Stimulated activated CD4-positive, alpha-beta T cell treated with anti-CD3 and anti-CD28 coated beads, Interleukin-2, amount 100 ng/mL, for 4 hours (primary cell): ENCODE data around the gene FMR1NB.

Source experiments
- DNase-seq: peaks from one replicate; pipeline ENCODE4 v3.0.0-alpha.2; 2020; ENCODE audit warnings: low read depth

FMR1NB gene

GRCh38 chrX:147981038-147981752, at the start of gene FMR1NB:
TSS of gene FMR1NB (plus strand) at chrX:147981337. CDS start at chrX:147981403, 66 bp downstream.
- DNase-seq: no peak

- DNase-seq: no peak
Measured at GRCh38 chrX:147933815-147934214, 47.3 kb upstream of the FMR1NB start.

GRCh38 chrX:147935156-147935758, 45.9 kb upstream of the FMR1NB start:
- no peak for DNase-seq

GRCh38 chrX:147945286-147945685, 35.9 kb upstream of the FMR1NB start:
- DNase-seq: no peak

GRCh38 chrX:147948531-147948930, 32.6 kb upstream of the FMR1NB start:
- no peak for DNase-seq

- DNase-seq: no peak
Measured at GRCh38 chrX:147950352-147950751, 30.8 kb upstream of the FMR1NB start.

GRCh38 chrX:147953976-147954375, 27.2 kb upstream of the FMR1NB start:
- DNase-seq: no peak

GRCh38 chrX:147957291-147957690, 23.8 kb upstream of the FMR1NB start:
- no peak for DNase-seq

- DNase-seq: no peak
Measured at GRCh38 chrX:147958291-147958690, 22.8 kb upstream of the FMR1NB start.

- DNase-seq: no peak
Measured at GRCh38 chrX:147960722-147961121, 20.4 kb upstream of the FMR1NB start.

GRCh38 chrX:147962476-147962875, 18.7 kb upstream of the FMR1NB start:
- DNase-seq: no peak

GRCh38 chrX:147978931-147979330, 2.2 kb upstream of the FMR1NB start:
- no peak for DNase-seq

- DNase-seq: no peak
Measured at GRCh38 chrX:148020329-148020728, 39.2 kb downstream of the FMR1NB start.

- DNase-seq: no peak
Measured at GRCh38 chrX:148024425-148025148, 43.5 kb downstream of the FMR1NB start.

- no peak for DNase-seq
Measured at GRCh38 chrX:148035380-148035779, 54.2 kb downstream of the FMR1NB start.

GRCh38 chrX:148037020-148037419, 55.9 kb downstream of the FMR1NB start:
- DNase-seq: no peak

- no peak for DNase-seq
Measured at GRCh38 chrX:148043271-148043855, 62.2 kb downstream of the FMR1NB start.

- no peak for DNase-seq
Measured at GRCh38 chrX:148047200-148047599, 66.1 kb downstream of the FMR1NB start.

- DNase-seq: no peak
Measured at GRCh38 chrX:148049441-148049840, 68.3 kb downstream of the FMR1NB start.

GRCh38 chrX:148051973-148052372, 70.8 kb downstream of the FMR1NB start:
- no peak for DNase-seq

- no peak for DNase-seq
Measured at GRCh38 chrX:148067285-148067684, 86.1 kb downstream of the FMR1NB start.

- no peak for DNase-seq
Measured at GRCh38 chrX:148069759-148070503, 88.8 kb downstream of the FMR1NB start.
